Spleen (tissue), 11 donors: Measurements from ENCODE around the gene WDFY4. TPM values are rescaled to one million over a fixed set of nuclear protein-coding genes. Genes with fewer than 3 reads are reported as not detected.

Experiments
- DNase-seq: peaks from one replicate; pipeline ENCODE4 v3.0.0-alpha.2; 2020
- H3K27ac ChIP-seq, 8 donors: fragments of 200-600 bp; sonication (generic) in 7 of 8; 1 replicate in 4 of 8; 2 replicates in 4 of 8; pipeline versions ENCODE4 v1.5.0 to v1.8.0; 2016 to 2021; ENCODE audit warnings: inconsistent platforms in 4 of 8, mild to moderate bottlenecking in 4 of 8, moderate library complexity in 1 of 8
- H3K27me3 ChIP-seq, 7 donors: fragments of 200-600 bp; sonication (generic) in 6 of 7; replicated peaks in 1 of 7; 1 replicate in 4 of 7; 2 replicates in 3 of 7; pipeline versions ENCODE4 v1.5.0 to v1.8.0; 2016 to 2021; ENCODE audit warnings: inconsistent platforms in 3 of 7, mild to moderate bottlenecking in 1 of 7
- H3K36me3 ChIP-seq, 6 donors: fragments of 200-600 bp; sonication (generic) in 5 of 6; 1 replicate in 4 of 6; 2 replicates in 2 of 6; pipeline versions ENCODE4 v1.5.0 to v1.8.0; 2016 to 2021; ENCODE audit warnings: inconsistent platforms in 2 of 6
- H3K4me1 ChIP-seq, 6 donors: fragments of 200-600 bp; sonication (generic) in 5 of 6; 1 replicate in 3 of 6; 2 replicates in 3 of 6; pipeline versions ENCODE4 v1.5.0 to v1.8.0; 2016 to 2021; ENCODE audit warnings: inconsistent platforms in 3 of 6
- H3K4me3 ChIP-seq, 8 donors: fragments of 200-600 bp; sonication (generic) in 7 of 8; 1 replicate in 4 of 8; 2 replicates in 4 of 8; pipeline versions ENCODE4 v1.5.0 to v1.8.0; 2016 to 2021; ENCODE audit warnings: inconsistent platforms in 4 of 8, mild to moderate bottlenecking in 4 of 8, moderate library complexity in 2 of 8
- H3K9me3 ChIP-seq, 8 donors: fragments of 200-600 bp; sonication (generic) in 7 of 8; 1 replicate in 4 of 8; 2 replicates in 4 of 8; pipeline versions ENCODE4 v1.5.0 to v1.8.0; 2016 to 2021; ENCODE audit warnings: inconsistent platforms in 4 of 8
- CTCF ChIP-seq, 11 experiments: fragments of 200-600 bp in 7 of 11; fragments of 450-650 bp in 4 of 11; sonication (generic) in 4 of 11; IDR thresholded peaks in 8 of 11; conservative IDR thresholded peaks in 3 of 11; 1 replicate in 7 of 11; 2 replicates in 4 of 11; pipeline versions ENCODE4 v1.4.0 to v1.8.0; 2016 to 2021; ENCODE audit warnings: antibody characterized with exemption in 11 of 11, inconsistent platforms in 4 of 11, mild to moderate bottlenecking in 1 of 11
- POLR2A ChIP-seq, 3 donors: fragments of 450-650 bp; IDR thresholded peaks; one replicate each; pipeline ENCODE4 v1.5.1; 2017; ENCODE audit warnings: antibody characterized with exemption in 3 of 3, mild to moderate bottlenecking in 1 of 3
- POLR2AphosphoS5 ChIP-seq, 3 donors: sonication (generic); formaldehyde crosslinking; IDR thresholded peaks; one replicate each; pipeline ENCODE4 v1.5.1; 2017; ENCODE audit warnings: antibody characterized with exemption in 3 of 3
- WGBS, 5 donors: extraction: QIAGEN DNeasy Blood & Tissue Kit in 3 of 5; methylation state at CpG; one replicate each; pipeline versions ENCODE4 v1.1.5 to v1.1.7; 2013 to 2018; 5-methylcytosine and 5-hydroxymethylcytosine counted together
- intact Hi-C: fragments of 100-400 bp; cut with DNase I; formaldehyde crosslinking; loops from one replicate; pipeline ENCODE4 v1.15.0; 2023; ENCODE audit warnings: low total_unique reads
- polyA plus RNA-seq, 3 donors: library from polyadenylated mRNA; stranded (reverse); fragments of 200-250 nt; gene quantifications; one replicate each; pipeline ENCODE4 v1.2.1, GENCODE V29; 2013
- total RNA-seq, 7 donors: library from RNA; depleted of rRNA in 3 of 7; stranded (reverse); fragments of >200 nt in 3 of 7; fragmentation: NEBNext Ultra II Directional in 4 of 7; extraction: Animal tissue kit (Norgen Biotek cat#: 25700) in 4 of 7; gene quantifications; one replicate each; pipeline versions ENCODE4 v1.1.0 to v1.2.1, GENCODE V29; 2016 to 2021
- donor health status: healthy with polysubstance abuse.
- donor health status: DM: no; HTN: no; CAD: no; lungs with moderate emphysema.
- donor health status: DM: no; HTN: no; CAD: no.
- donor health status: Bipolar disorder and iron deficiency.
- donor health status: healthy.
- donor health status: DM: no; HTN: no; CAD: no.
- donor health status: DM: yes; HTN: yes; CAD: no.

WDFY4 gene
- total and polyA plus RNA-seq, 10 donors: 31.7 to 120 (median 88.9) TPM

- H3K36me3 ChIP-seq: peaks cover 0 to 100% (median 31%) of the 10 kb centered on the region in 6 donors
- H3K27ac ChIP-seq: no peak overlapping the region
- DNase-seq: no peak
- H3K4me3 ChIP-seq: no peak overlapping the region
- H3K4me1 ChIP-seq: no peaks in the 10 kb centered on the region
- no peaks in the 10 kb centered on the region for H3K9me3 ChIP-seq
- no peaks in the 10 kb centered on the region for H3K27me3 ChIP-seq
- WGBS, 5 donors: 82 to 100% (median 88%) methylated on average over 2 of the region's 2 CpGs
- intact Hi-C loops: no loop called here
- TF ChIP-seq POLR2A (IDR thresholded peaks at IDR 0.05): no peak
- no peak for TF ChIP-seq CTCF (IDR thresholded peaks at IDR 0.05 in 8 of 11, conservative IDR thresholded peaks at IDR 0.05 in 3 of 11)
- no peak for TF ChIP-seq POLR2AphosphoS5 (IDR thresholded peaks at IDR 0.05)
Measured at GRCh38 chr10:48948470-48949037, 263.9 kb downstream of the WDFY4 start.

GRCh38 chr10:48951707-48952106 lies 267.0 kb downstream of the WDFY4 start:
- Histone ChIP-seq H3K27ac (no peak overlapping the region), H3K4me1 (no peaks in the 10 kb centered on the region), H3K9me3 (no peaks in the 10 kb centered on the region), H3K36me3 (peaks cover 0 to 100% (median 25%) of the 10 kb centered on the region in 6 donors), H3K27me3 (no peaks in the 10 kb centered on the region), H3K4me3 (no peak overlapping the region)
- WGBS, 5 donors: 83 to 98% (median 93%) methylated on average over 7 of the region's 7 CpGs
- intact Hi-C loops: no loop called here
- TF ChIP-seq POLR2AphosphoS5 (IDR thresholded peaks at IDR 0.05): no peak
- no peak for TF ChIP-seq CTCF (IDR thresholded peaks at IDR 0.05 in 8 of 11, conservative IDR thresholded peaks at IDR 0.05 in 3 of 11)
- TF ChIP-seq POLR2A (IDR thresholded peaks at IDR 0.05): no peak
- DNase-seq: no peak

- intact Hi-C loops: no loop called here
- Histone ChIP-seq H3K9me3 (no peaks in the 10 kb centered on the region), H3K36me3 (peaks cover 0 to 100% (median 23%) of the 10 kb centered on the region in 6 donors), H3K27ac (no peak overlapping the region), H3K4me1 (no peaks in the 10 kb centered on the region), H3K27me3 (no peaks in the 10 kb centered on the region), H3K4me3 (no peak overlapping the region)
- 90 to 95% (median 93%) methylated on average over 9 to 16 of the region's 16 CpGs for WGBS, 5 donors
- no peak for TF ChIP-seq CTCF (IDR thresholded peaks at IDR 0.05 in 8 of 11, conservative IDR thresholded peaks at IDR 0.05 in 3 of 11)
- TF ChIP-seq POLR2A (IDR thresholded peaks at IDR 0.05): no peak
- TF ChIP-seq POLR2AphosphoS5 (IDR thresholded peaks at IDR 0.05): no peak
- no peak for DNase-seq
Measured at GRCh38 chr10:48957361-48958151, 272.9 kb downstream of the WDFY4 start.

- Histone ChIP-seq H3K36me3 (peaks cover 0 to 100% (median 23%) of the 10 kb centered on the region in 6 donors), H3K27ac (no peak overlapping the region), H3K4me3 (no peak overlapping the region), H3K9me3 (no peaks in the 10 kb centered on the region), H3K4me1 (no peaks in the 10 kb centered on the region), H3K27me3 (no peaks in the 10 kb centered on the region)
- intact Hi-C loops: no loop called here
- no peak for DNase-seq
- TF ChIP-seq POLR2AphosphoS5 (IDR thresholded peaks at IDR 0.05): no peak
- no peak for TF ChIP-seq POLR2A (IDR thresholded peaks at IDR 0.05)
- TF ChIP-seq CTCF (IDR thresholded peaks at IDR 0.05 in 8 of 11, conservative IDR thresholded peaks at IDR 0.05 in 3 of 11): no peak
- WGBS, 5 donors: 72 to 93% (median 86%) methylated on average over 1 of the region's 1 CpG
Measured at GRCh38 chr10:48958598-48959190, 274.0 kb downstream of the WDFY4 start.
